PC-9 (cell line): ENCODE measurements around the gene PSKH1. TPM values are rescaled to one million over a fixed set of nuclear protein-coding genes. Genes with fewer than 3 reads are reported as not detected.

Source experiments
- BruUV-seq: library from RNA; stranded (reverse); fragments of 400-500 nt; replicated peaks from 2 replicates; lab custom pipeline; 2021; lab: Mats Ljungman, UMichigan
- CTCF ChIA-PET: fragments of 300-600 bp; sonication (Branson Sonifier 250); formaldehyde crosslinking; loops from one replicate; lab custom pipeline; 2022; ENCODE audit warnings: antibody characterized with exemption; lab: Charles Lee
- POLR2A ChIA-PET: fragments of 300-600 bp; sonication (Branson Sonifier 250); formaldehyde crosslinking; loops from one replicate; lab custom pipeline; 2022; ENCODE audit warnings: antibody characterized with exemption; ENCODE audit not compliant: unreplicated experiment; lab: Charles Lee
- DNase-seq, 2 experiments: peaks; one replicate each; pipeline versions ENCODE4 v3.0.0 to v3.0.0-alpha.2; 2015 to 2022; ENCODE audit warnings: mixed read lengths in 1 of 2
- H2AFZ ChIP-seq: fragments of 200-600 bp; sonication (generic); 2 replicates; pipeline ENCODE4 v1.8.1; 2017; ENCODE audit warnings: antibody characterized with exemption
- H3F3A ChIP-seq: fragments of 200-600 bp; sonication (generic); 2 replicates; pipeline ENCODE4 v1.8.1; 2017; ENCODE audit warnings: antibody characterized with exemption, mild to moderate bottlenecking, low read depth; ENCODE audit not compliant: insufficient read depth
- H3K27ac ChIP-seq: fragments of 200-600 bp; sonication (generic); 2 replicates; pipeline ENCODE4 v1.6.1; 2016; ENCODE audit warnings: mixed run types
- H3K27me3 ChIP-seq: fragments of 200-600 bp; sonication (generic); 2 replicates; pipeline ENCODE4 v1.6.1; 2016; ENCODE audit warnings: low read depth, mixed run types; ENCODE audit not compliant: insufficient read depth
- H3K36me3 ChIP-seq: fragments of 200-600 bp; sonication (generic); 2 replicates; pipeline ENCODE4 v1.6.1; 2016; ENCODE audit warnings: low read depth, mixed run types
- H3K4me1 ChIP-seq: fragments of 200-600 bp; sonication (generic); replicated peaks from 2 replicates; pipeline ENCODE4 v1.6.1; 2016; ENCODE audit warnings: mixed run types; ENCODE audit not compliant: insufficient read depth
- H3K4me2 ChIP-seq: fragments of 200-600 bp; sonication (generic); 2 replicates; pipeline ENCODE4 v1.6.1; 2017; ENCODE audit warnings: mixed run types
- H3K4me3 ChIP-seq: fragments of 200-600 bp; sonication (generic); 2 replicates; pipeline ENCODE4 v1.6.1; 2016; ENCODE audit warnings: mixed run types
- H3K79me2 ChIP-seq: fragments of 200-600 bp; sonication (generic); 2 replicates; pipeline ENCODE4 v1.6.1; 2017; ENCODE audit warnings: low read depth, mixed run types
- H3K9me2 ChIP-seq: fragments of 200-600 bp; sonication (generic); 2 replicates; pipeline ENCODE4 v1.8.1; 2017; ENCODE audit warnings: mild to moderate bottlenecking; ENCODE audit not compliant: insufficient read depth
- H3K9me3 ChIP-seq: fragments of 200-600 bp; sonication (generic); 2 replicates; pipeline ENCODE4 v1.8.1; 2016; ENCODE audit warnings: low read depth; ENCODE audit not compliant: insufficient read depth
- H4K20me1 ChIP-seq: fragments of 200-600 bp; sonication (generic); 2 replicates; pipeline ENCODE4 v1.8.1; 2017; ENCODE audit not compliant: insufficient read depth
- EZH2 ChIP-seq: fragments of 200-600 bp; sonication (generic); IDR thresholded peaks from 2 replicates; pipeline ENCODE4 v1.8.0; 2017; ENCODE audit warnings: antibody characterized with exemption, low read depth
- intact Hi-C: fragments of 100-400 bp; cut with micrococcal nuclease; formaldehyde crosslinking; loops from one replicate; pipeline ENCODE4 v1.10.0; 2022; ENCODE audit not compliant: unreplicated experiment
- total RNA-seq: library from RNA; stranded (reverse); gene quantifications from 2 replicates; pipeline ENCODE4 v1.2.3, GENCODE V29; 2021
- TF ChIP-seq, protein P1 (sequence below): fragments of 200-600 bp; sonication (generic); conservative IDR thresholded peaks from 2 replicates; pipeline ENCODE4 v1.6.1; 2017; ENCODE audit warnings: mixed run types, antibody characterized with exemption, mild to moderate bottlenecking, moderate library complexity

PSKH1 gene
- total RNA-seq, 1 experiment from 2014 or later: 25.8 TPM

DNA sequence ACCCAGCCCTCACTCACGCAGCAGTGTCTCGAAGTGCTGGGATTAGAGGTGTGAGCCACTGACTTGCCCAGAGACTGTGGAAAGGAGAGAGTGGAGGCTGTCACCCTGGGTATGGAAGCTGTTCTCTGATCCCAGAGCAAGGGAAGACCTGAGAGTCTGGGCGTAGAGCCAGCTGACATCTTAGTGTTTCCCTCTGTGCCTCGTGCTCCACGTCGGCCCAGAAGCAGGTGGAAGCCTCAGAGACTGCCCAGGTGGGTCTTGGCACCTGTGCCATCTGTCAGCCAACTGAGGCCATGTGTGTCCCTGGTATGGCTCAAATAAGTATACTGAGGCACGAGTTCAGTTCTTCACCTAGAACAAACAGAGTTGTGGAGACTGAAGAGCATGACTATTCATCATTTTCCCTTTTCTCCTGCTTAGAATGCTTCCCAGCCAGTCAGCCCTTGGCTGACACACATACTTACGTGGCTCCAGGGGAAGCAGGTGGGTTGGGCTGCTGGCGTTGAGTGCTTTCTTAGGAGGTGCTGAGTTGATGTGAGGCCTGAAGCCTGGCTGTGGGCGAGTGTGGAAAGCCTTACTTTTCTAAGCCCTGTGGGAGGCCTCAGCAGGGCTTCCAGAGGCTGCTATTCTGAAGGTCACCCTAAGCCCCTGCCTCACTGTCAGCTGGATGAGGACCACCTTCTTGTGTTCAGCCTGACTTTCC lies 30.5 kb downstream of the PSKH1 start:
- peaks cover 52% of the 10 kb centered on the region for H4K20me1 ChIP-seq
- no peaks in the 10 kb centered on the region for H3K4me1 ChIP-seq
- H3K27ac ChIP-seq: no peak overlapping the region
- no peak overlapping the region for H2AFZ ChIP-seq
- H3F3A ChIP-seq: peaks cover 5% of the 10 kb centered on the region; the same call in 1 of the 2 replicates
- no TSS peak for BruUV-seq
- H3K4me3 ChIP-seq: no peak overlapping the region
- no peaks in the 10 kb centered on the region for H3K27me3 ChIP-seq
- no peaks in the 10 kb centered on the region for H3K9me2 ChIP-seq
- no peak overlapping the region for H3K4me2 ChIP-seq
- no peak for TF ChIP-seq EZH2
- TF ChIP-seq, protein P1, sequence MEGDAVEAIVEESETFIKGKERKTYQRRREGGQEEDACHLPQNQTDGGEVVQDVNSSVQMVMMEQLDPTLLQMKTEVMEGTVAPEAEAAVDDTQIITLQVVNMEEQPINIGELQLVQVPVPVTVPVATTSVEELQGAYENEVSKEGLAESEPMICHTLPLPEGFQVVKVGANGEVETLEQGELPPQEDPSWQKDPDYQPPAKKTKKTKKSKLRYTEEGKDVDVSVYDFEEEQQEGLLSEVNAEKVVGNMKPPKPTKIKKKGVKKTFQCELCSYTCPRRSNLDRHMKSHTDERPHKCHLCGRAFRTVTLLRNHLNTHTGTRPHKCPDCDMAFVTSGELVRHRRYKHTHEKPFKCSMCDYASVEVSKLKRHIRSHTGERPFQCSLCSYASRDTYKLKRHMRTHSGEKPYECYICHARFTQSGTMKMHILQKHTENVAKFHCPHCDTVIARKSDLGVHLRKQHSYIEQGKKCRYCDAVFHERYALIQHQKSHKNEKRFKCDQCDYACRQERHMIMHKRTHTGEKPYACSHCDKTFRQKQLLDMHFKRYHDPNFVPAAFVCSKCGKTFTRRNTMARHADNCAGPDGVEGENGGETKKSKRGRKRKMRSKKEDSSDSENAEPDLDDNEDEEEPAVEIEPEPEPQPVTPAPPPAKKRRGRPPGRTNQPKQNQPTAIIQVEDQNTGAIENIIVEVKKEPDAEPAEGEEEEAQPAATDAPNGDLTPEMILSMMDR: no peak
- H3K9me3 ChIP-seq: no peaks in the 10 kb centered on the region
- no peak for DNase-seq
- CTCF ChIA-PET: no interaction called here
- intact Hi-C loops: no loop called here
- POLR2A ChIA-PET: no interaction called here
- H3K79me2 ChIP-seq: no peaks in the 10 kb centered on the region
- H3K36me3 ChIP-seq: no peaks in the 10 kb centered on the region

DNA sequence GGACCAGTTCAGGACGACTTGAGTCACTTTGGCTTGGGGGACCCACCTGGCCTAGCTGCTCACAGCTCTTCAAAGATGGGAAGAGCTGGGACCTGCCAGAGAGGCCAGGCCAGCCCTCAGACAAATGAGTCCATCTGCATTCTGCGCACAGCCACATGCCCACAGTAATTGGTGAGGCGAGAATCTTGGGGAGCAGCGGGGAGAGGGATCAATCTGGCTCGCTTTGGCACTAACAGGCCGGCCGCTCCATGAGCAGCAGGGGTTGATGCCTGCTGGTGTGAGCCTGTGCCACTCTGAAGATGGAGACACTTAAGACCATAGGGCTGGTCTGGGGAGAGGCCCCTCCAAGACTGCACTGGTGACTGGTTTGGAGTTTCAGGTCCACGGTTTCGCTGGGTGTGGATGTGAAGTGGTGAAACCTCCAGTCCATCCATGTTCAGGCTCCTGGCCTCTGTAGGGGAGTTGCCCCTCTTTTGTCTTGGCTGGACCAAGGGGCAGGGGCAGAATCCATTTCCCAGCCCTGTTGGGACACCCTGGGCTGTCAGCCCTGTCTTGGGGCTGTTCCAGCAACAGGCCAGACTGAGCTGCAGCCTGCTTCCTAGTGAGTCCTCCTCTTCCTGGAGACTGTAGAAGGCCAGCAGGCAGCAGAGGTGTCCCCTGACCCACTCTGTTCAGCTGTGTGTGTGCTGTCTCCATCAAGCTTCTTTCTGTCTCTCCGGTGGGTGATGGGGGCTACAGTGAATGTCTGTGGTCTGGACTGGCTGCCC lies 31.3 kb downstream of the PSKH1 start:
- Histone ChIP-seq H4K20me1 (peaks cover 48% of the 10 kb centered on the region), H3K4me2 (no peak overlapping the region), H2AFZ (no peak overlapping the region), H3K79me2 (no peaks in the 10 kb centered on the region), H3K4me1 (no peaks in the 10 kb centered on the region), H3K27ac (no peak overlapping the region), H3K27me3 (no peaks in the 10 kb centered on the region), H3F3A (peaks cover 5% of the 10 kb centered on the region; the same call in 1 of the 2 replicates), H3K9me3 (no peaks in the 10 kb centered on the region), H3K36me3 (no peaks in the 10 kb centered on the region), H3K4me3 (no peak overlapping the region), H3K9me2 (no peaks in the 10 kb centered on the region)
- ChIA-PET POLR2A (no interaction called here), CTCF (no interaction called here)
- DNase-seq: no peak
- no peak for TF ChIP-seq EZH2
- TF ChIP-seq, protein P1: no peak
- intact Hi-C loops: no loop called here
- no TSS peak for BruUV-seq

DNA sequence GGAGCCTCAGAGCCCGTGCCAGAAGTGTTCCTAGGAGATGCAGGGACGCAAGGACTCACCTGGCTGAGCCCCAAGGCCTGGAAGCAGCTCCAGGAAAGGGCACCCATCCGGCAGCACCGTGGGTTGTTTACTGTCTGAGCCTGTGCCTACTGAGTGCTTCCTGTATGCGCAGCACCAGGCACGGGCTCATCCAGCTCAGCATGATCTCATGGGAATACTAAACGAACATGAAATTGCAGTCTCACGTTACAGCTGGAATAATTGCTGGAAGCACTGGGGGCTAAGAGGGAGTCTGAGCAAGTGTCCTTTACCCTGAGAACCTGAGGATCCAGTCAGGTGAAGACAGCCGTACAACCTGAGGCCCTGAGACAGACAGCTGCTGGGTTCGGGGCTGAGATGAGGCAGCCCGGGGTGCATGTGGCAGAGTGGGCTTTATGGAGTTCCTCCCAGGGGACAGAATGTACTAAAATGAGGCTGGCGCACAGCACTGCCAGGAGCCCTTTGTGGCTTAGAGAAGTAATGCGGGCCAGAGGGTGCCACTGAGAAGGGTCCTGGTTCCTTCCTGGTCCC lies 33.2 kb downstream of the PSKH1 start:
- Histone ChIP-seq H3K4me1 (no peaks in the 10 kb centered on the region), H3K79me2 (no peaks in the 10 kb centered on the region), H3K27ac (no peak overlapping the region), H3K27me3 (no peaks in the 10 kb centered on the region), H3F3A (peaks cover 5% of the 10 kb centered on the region; the same call in 1 of the 2 replicates), H2AFZ (no peak overlapping the region), H3K4me3 (no peak overlapping the region), H3K9me3 (no peaks in the 10 kb centered on the region), H3K9me2 (no peaks in the 10 kb centered on the region), H4K20me1 (peaks cover 37% of the 10 kb centered on the region), H3K4me2 (no peak overlapping the region), H3K36me3 (no peaks in the 10 kb centered on the region)
- CTCF ChIA-PET: interaction anchor here (0.8 kb wide), 1 partner anchor 47 kb away, joined by 3 read pairs; no protein-coding TSS in a partner anchor
- POLR2A ChIA-PET: no interaction called here
- DNase-seq: no peak
- no TSS peak for BruUV-seq
- TF ChIP-seq, protein P1: no peak; the same call in 1 of the 2 replicates
- TF ChIP-seq EZH2: no peak
- intact Hi-C loops: loop anchor here (5.0 kb wide), 1 partner anchor 34 kb away; the partner anchor contains the start of gene PSKH1
